ENCODE measurements around the gene KCNQ4. TPM values are rescaled to one million over a fixed set of nuclear protein-coding genes. Genes with fewer than 3 reads are reported as not detected.

Gene KCNQ4
- total and polyA plus RNA-seq, 2 donors (not counting 1 experiment from before 2014, with no cell fraction given), result 0.16 to 0.20 TPM

- Histone ChIP-seq H3K4me1 (ENCODE audit: control insufficient read depth in 2 of 2, insufficient read depth in 2 of 2, low read length in 2 of 2) (no peaks in the 10 kb centered on the region), H3K79me2 (ENCODE audit: control insufficient read depth, insufficient read depth, low read length) (no peaks in the 10 kb centered on the region), H3K36me3 (replicated peaks in 1 of 2; ENCODE audit: control extremely low read depth in 1 of 2, control insufficient read depth in 1 of 2, extremely low read depth in 1 of 2, insufficient read depth in 2 of 2, low read length in 1 of 2) (no peaks in the 10 kb centered on the region), H2AFZ (ENCODE audit: insufficient read depth, low read depth, low read length, poor library complexity, severe bottlenecking) (no peak overlapping the region), H3K9me3 (ENCODE audit: control extremely low read depth in 1 of 3, control insufficient read depth in 2 of 3, insufficient read depth in 1 of 3, low read length in 2 of 3) (peaks cover 0 to 11% (median 8%) of the 10 kb centered on the region in 3 donors), H3K27ac (ENCODE audit: low read length in 2 of 2) (no peak overlapping the region), H3K9ac (ENCODE audit: low read length) (no peak overlapping the region), H3K27me3 (replicated peaks in 1 of 4; ENCODE audit: control extremely low read depth in 1 of 4, control insufficient read depth in 3 of 4, insufficient read depth in 4 of 4, low read length in 3 of 4) (peaks cover 0 to 20% (median 4%) of the 10 kb centered on the region in 4 experiments), H4K20me1 (ENCODE audit: control insufficient read depth, insufficient read depth, low read length, poor library complexity, severe bottlenecking) (no peaks in the 10 kb centered on the region), H3K4me3 (ENCODE audit: control extremely low read depth in 1 of 5, extremely low read depth in 1 of 5, insufficient read depth in 1 of 5, low read depth in 2 of 5, low read length in 4 of 5) (no peak overlapping the region), H3K4me2 (replicated peaks; ENCODE audit: low read depth, low read length, poor library complexity, severe bottlenecking) (no peak overlapping the region)
- no peak overlapping the region for H3K27ac Mint-ChIP-seq
- H3K27me3 Mint-ChIP-seq, result peaks cover 56% of the 10 kb centered on the region
- intact Hi-C loops (cut with micrococcal nuclease), result no loop called here
- ATAC-seq (ENCODE audit: low read depth) (no peak), DNase-seq (no peak)
- H3K4me3 Mint-ChIP-seq, result no peak overlapping the region
- peaks cover 3% of the 10 kb centered on the region for H3K4me1 Mint-ChIP-seq
- peaks cover 2% of the 10 kb centered on the region for H3K9me3 Mint-ChIP-seq (ENCODE audit: insufficient read depth)
- CTCF ChIA-PET, result interaction anchor here (1.1 kb wide), 1 partner anchor 10 kb away, joined by 3 read pairs; no protein-coding TSS in a partner anchor
- no CpG with 5 or more reads among the region's 1 CpG for WGBS (ENCODE audit: insufficient coverage)
- POLR2A ChIA-PET, result no interaction called here
- no peak for TF ChIP-seq EZH2 (IDR thresholded peaks at IDR 0.05; ENCODE audit: borderline replicate concordance, insufficient read depth, low read depth, low read length, poor library complexity, severe bottlenecking)
- no peak for TF ChIP-seq CTCF (IDR thresholded peaks at IDR 0.05)
Measured at GRCh38 chr1:40887012-40887378, 103.4 kb downstream of the KCNQ4 start.

- no peak overlapping the region for H3K9ac ChIP-seq (ENCODE audit: low read length)
- no peak overlapping the region for H3K27ac Mint-ChIP-seq
- no peaks in the 10 kb centered on the region for H3K36me3 ChIP-seq (replicated peaks in 1 of 2; ENCODE audit: control extremely low read depth in 1 of 2, control insufficient read depth in 1 of 2, extremely low read depth in 1 of 2, insufficient read depth in 2 of 2, low read length in 1 of 2)
- no peak overlapping the region for H2AFZ ChIP-seq (ENCODE audit: insufficient read depth, low read depth, low read length, poor library complexity, severe bottlenecking)
- ChIA-PET POLR2A (no interaction called here), CTCF (interaction anchor here (1.1 kb wide), 1 partner anchor 10 kb away, joined by 3 read pairs; no protein-coding TSS in a partner anchor)
- peaks cover 3% of the 10 kb centered on the region for H3K4me1 Mint-ChIP-seq
- H4K20me1 ChIP-seq (ENCODE audit: control insufficient read depth, insufficient read depth, low read length, poor library complexity, severe bottlenecking), result no peaks in the 10 kb centered on the region
- no peak for DNase-seq
- no peaks in the 10 kb centered on the region for H3K79me2 ChIP-seq (ENCODE audit: control insufficient read depth, insufficient read depth, low read length)
- no peak for TF ChIP-seq CTCF (IDR thresholded peaks at IDR 0.05)
- no peak for TF ChIP-seq EZH2 (IDR thresholded peaks at IDR 0.05; ENCODE audit: borderline replicate concordance, insufficient read depth, low read depth, low read length, poor library complexity, severe bottlenecking)
- H3K27ac ChIP-seq (ENCODE audit: low read length in 2 of 2), result no peak overlapping the region
- intact Hi-C loops (cut with micrococcal nuclease), result no loop called here
- peaks cover 52% of the 10 kb centered on the region for H3K27me3 Mint-ChIP-seq
- peaks cover 0 to 18% (median 4%) of the 10 kb centered on the region in 4 experiments for H3K27me3 ChIP-seq (replicated peaks in 1 of 4; ENCODE audit: control extremely low read depth in 1 of 4, control insufficient read depth in 3 of 4, insufficient read depth in 4 of 4, low read length in 3 of 4)
- no peak overlapping the region for H3K4me3 ChIP-seq (ENCODE audit: control extremely low read depth in 1 of 5, extremely low read depth in 1 of 5, insufficient read depth in 1 of 5, low read depth in 2 of 5, low read length in 4 of 5)
- no peak overlapping the region for H3K4me3 Mint-ChIP-seq
- WGBS (ENCODE audit: insufficient coverage), result 97% methylated on average over 6 of the region's 6 CpGs
- H3K4me1 ChIP-seq (ENCODE audit: control insufficient read depth in 2 of 2, insufficient read depth in 2 of 2, low read length in 2 of 2), result no peaks in the 10 kb centered on the region
- H3K4me2 ChIP-seq (replicated peaks; ENCODE audit: low read depth, low read length, poor library complexity, severe bottlenecking), result no peak overlapping the region
- peaks cover 2% of the 10 kb centered on the region for H3K9me3 Mint-ChIP-seq (ENCODE audit: insufficient read depth)
- H3K9me3 ChIP-seq (ENCODE audit: control extremely low read depth in 1 of 3, control insufficient read depth in 2 of 3, insufficient read depth in 1 of 3, low read length in 2 of 3), result peaks cover 0 to 7% (median 6%) of the 10 kb centered on the region in 3 donors
- no peak for ATAC-seq (ENCODE audit: low read depth)
Measured at GRCh38 chr1:40887652-40888051, 104.1 kb downstream of the KCNQ4 start.

Small RNA genes within 50 kb of the gene (small RNA-seq; reads per million reads assigned to genes)
- gene MIR30C1 (ENCODE audit: insufficient read length, low read depth, low replicate concordance), result 3.0 reads per million, percentile 45 among the genes with 10 or more reads in this experiment
- gene MIR30E (ENCODE audit: insufficient read length, low read depth, low replicate concordance), result 898 reads per million, percentile 98 among the genes with 10 or more reads in this experiment
- gene RN7SL326P (ENCODE audit: insufficient read length, low read depth, low replicate concordance), result not detected

Other genes with a start within 250 kb of the KCNQ4 start
- 5.4 and 5.9 TPM in 2 replicates for gene RIMS3, start 118.1 kb upstream of the KCNQ4 start, total RNA-seq
- gene RIMS3, start 118.1 kb upstream of the KCNQ4 start, polyA plus RNA-seq, result 0.78 and 1.1 TPM in 2 replicates
- 81.1 and 88.7 TPM in 2 replicates for gene NFYC, start 92.1 kb upstream of the KCNQ4 start, total RNA-seq
- 103 and 123 TPM in 2 replicates for gene NFYC, start 92.1 kb upstream of the KCNQ4 start, polyA plus RNA-seq
- gene CITED4, start 78.6 kb downstream of the KCNQ4 start, total RNA-seq, result 3.1 and 3.2 TPM in 2 replicates
- gene CITED4, start 78.6 kb downstream of the KCNQ4 start, polyA plus RNA-seq, result 4.1 and 5.6 TPM in 2 replicates
- 17.9 TPM in 2 replicates for gene CTPS1, start 195.9 kb downstream of the KCNQ4 start, total RNA-seq
- 9.2 and 11.6 TPM in 2 replicates for gene CTPS1, start 195.9 kb downstream of the KCNQ4 start, polyA plus RNA-seq
- 1.2 and 1.4 TPM in 2 replicates for gene SLFNL1, start 237.9 kb downstream of the KCNQ4 start, total RNA-seq
- gene SLFNL1, start 237.9 kb downstream of the KCNQ4 start, polyA plus RNA-seq, result 0.18 and 0.35 TPM in 2 replicates

Data from B cell (primary cell).